HEK293T (cell line): Measurements from ENCODE around the gene PDE8A.

Experiments
- CTCF ChIA-PET: fragments of 350-600 bp; formaldehyde crosslinking; extraction: SDS; loops from one replicate; lab custom pipeline; 2021; ENCODE audit warnings: antibody characterized with exemption, inconsistent platforms; lab: Yijun Ruan, JAX
- POLR2A ChIA-PET: fragments of 350-600 bp; formaldehyde crosslinking; extraction: SDS; loops from one replicate; lab custom pipeline; 2020; ENCODE audit warnings: antibody characterized with exemption, inconsistent platforms; lab: Yijun Ruan, JAX
- DNase-seq: peaks from one replicate; pipeline ENCODE4 v3.0.0; 2012; ENCODE audit warnings: mixed read lengths; ENCODE audit errors: extremely low spot score
- ARNT ChIP-seq: fragments of 450-650 bp; IDR thresholded peaks from 2 replicates; pipeline ENCODE4 v1.6.1; 2017; ENCODE audit warnings: mild to moderate bottlenecking
- BHLHE40 ChIP-seq: fragments of 450-650 bp; IDR thresholded peaks from 2 replicates; pipeline ENCODE4 v1.6.1; 2016; ENCODE audit warnings: mild to moderate bottlenecking, moderate library complexity, borderline replicate concordance
- CTBP1 ChIP-seq: fragments of 450-650 bp; IDR thresholded peaks from 2 replicates; pipeline ENCODE4 v1.6.1; 2016; ENCODE audit warnings: borderline replicate concordance
- ELF4 ChIP-seq: fragments of 450-650 bp; IDR thresholded peaks from 2 replicates; pipeline ENCODE4 v1.6.1; 2017; ENCODE audit warnings: antibody characterized with exemption
- FOXA1 ChIP-seq: fragments of 450-650 bp; IDR thresholded peaks from 2 replicates; pipeline ENCODE4 v1.6.1; 2016; ENCODE audit warnings: mild to moderate bottlenecking
- FOXK2 ChIP-seq: fragments of 450-650 bp; IDR thresholded peaks from 2 replicates; pipeline ENCODE4 v1.6.1; 2016; ENCODE audit warnings: mild to moderate bottlenecking
- FOXM1 ChIP-seq: fragments of 450-650 bp; IDR thresholded peaks from 2 replicates; pipeline ENCODE4 v1.6.1; 2017; ENCODE audit warnings: mild to moderate bottlenecking, borderline replicate concordance
- HDGF ChIP-seq: fragments of 450-650 bp; IDR thresholded peaks from 2 replicates; pipeline ENCODE4 v1.6.1; 2017; ENCODE audit warnings: antibody characterized with exemption, borderline replicate concordance
- L3MBTL2 ChIP-seq: fragments of 450-650 bp; conservative IDR thresholded peaks from 2 replicates; pipeline ENCODE4 v1.6.1; 2016; ENCODE audit warnings: mild to moderate bottlenecking
- LEF1 ChIP-seq: fragments of 450-650 bp; IDR thresholded peaks from 2 replicates; pipeline ENCODE4 v1.6.1; 2017; ENCODE audit warnings: mild to moderate bottlenecking, borderline replicate concordance
- NFRKB ChIP-seq: fragments of 450-650 bp; IDR thresholded peaks from 2 replicates; pipeline ENCODE4 v1.6.1; 2016; ENCODE audit warnings: mild to moderate bottlenecking, moderate library complexity
- SP1 ChIP-seq: fragments of 450-650 bp; IDR thresholded peaks from 2 replicates; pipeline ENCODE4 v1.6.1; 2017
- SUZ12 ChIP-seq: fragments of 450-650 bp; IDR thresholded peaks from 2 replicates; pipeline ENCODE4 v1.6.1; 2016; ENCODE audit warnings: mild to moderate bottlenecking
- TARDBP ChIP-seq: fragments of 450-650 bp; IDR thresholded peaks from 2 replicates; pipeline ENCODE4 v1.6.1; 2016
- ZNF384 ChIP-seq: fragments of 450-650 bp; IDR thresholded peaks from 2 replicates; pipeline ENCODE4 v1.6.1; 2016
- TF ChIP-seq, protein P1 (sequence below): fragments of 450-650 bp; IDR thresholded peaks from 2 replicates; pipeline ENCODE4 v1.6.1; 2016

PDE8A gene

DNA sequence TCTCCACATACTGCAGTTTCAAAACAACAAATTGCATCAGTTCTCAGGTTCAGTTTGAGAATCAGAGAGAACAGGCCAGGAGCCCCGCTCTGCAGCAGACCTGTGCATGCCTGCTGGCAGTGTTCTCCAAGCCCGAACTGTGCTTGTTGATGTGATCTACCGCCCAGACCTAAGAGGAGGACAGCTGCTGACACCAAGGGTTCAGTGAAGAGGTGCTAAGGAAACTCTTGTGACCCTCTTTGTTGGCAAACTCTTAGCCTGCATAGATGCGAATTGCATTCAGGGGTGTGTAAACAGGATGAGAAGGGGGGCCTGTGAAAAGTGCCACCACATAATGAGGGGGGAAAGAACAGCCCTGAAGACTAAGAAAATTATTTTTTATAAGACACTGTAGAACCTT is 89.8 kb downstream of the PDE8A start:
- DNase-seq = no peak
- CTCF ChIA-PET = no interaction called here
- POLR2A ChIA-PET = no interaction called here
- no peak for TF ChIP-seq FOXA1
- TF ChIP-seq, protein P1, sequence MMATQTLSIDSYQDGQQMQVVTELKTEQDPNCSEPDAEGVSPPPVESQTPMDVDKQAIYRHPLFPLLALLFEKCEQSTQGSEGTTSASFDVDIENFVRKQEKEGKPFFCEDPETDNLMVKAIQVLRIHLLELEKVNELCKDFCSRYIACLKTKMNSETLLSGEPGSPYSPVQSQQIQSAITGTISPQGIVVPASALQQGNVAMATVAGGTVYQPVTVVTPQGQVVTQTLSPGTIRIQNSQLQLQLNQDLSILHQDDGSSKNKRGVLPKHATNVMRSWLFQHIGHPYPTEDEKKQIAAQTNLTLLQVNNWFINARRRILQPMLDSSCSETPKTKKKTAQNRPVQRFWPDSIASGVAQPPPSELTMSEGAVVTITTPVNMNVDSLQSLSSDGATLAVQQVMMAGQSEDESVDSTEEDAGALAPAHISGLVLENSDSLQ = no peak
- no peak for TF ChIP-seq L3MBTL2
- no peak for TF ChIP-seq TARDBP
- no peak for TF ChIP-seq BHLHE40
- no peak for TF ChIP-seq NFRKB
- no peak for TF ChIP-seq ZNF384
- TF ChIP-seq HDGF = no peak
- no peak for TF ChIP-seq SUZ12
- TF ChIP-seq ARNT = no peak
- TF ChIP-seq ELF4 = no peak
- no peak for TF ChIP-seq SP1
- TF ChIP-seq FOXM1 = no peak
- TF ChIP-seq FOXK2 = no peak
- TF ChIP-seq LEF1 = no peak
- TF ChIP-seq CTBP1 = no peak

DNA sequence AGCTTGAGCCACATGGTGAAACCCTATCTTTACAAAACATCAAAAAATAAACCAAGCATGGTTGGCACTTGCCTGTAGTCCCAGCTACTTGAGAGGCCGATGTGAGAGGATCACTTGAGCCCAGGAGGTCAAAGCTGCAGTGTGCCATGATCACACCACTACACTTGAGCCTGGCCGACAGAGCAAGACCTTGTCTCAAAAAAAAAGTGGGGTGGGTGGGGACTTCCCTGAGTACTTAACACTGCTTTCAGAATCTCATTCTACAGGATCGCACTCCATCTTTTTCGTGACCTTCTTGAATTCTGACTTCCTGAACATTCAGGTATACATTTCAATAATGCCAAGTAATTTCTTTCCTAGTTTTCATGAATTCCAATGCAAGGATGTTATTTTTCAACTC is 91.3 kb downstream of the PDE8A start:
- ChIA-PET POLR2A (no interaction called here), CTCF (no interaction called here)
- no peak for DNase-seq
- no peak for TF ChIP-seq ARNT
- no peak for TF ChIP-seq LEF1
- TF ChIP-seq L3MBTL2 = no peak

DNA sequence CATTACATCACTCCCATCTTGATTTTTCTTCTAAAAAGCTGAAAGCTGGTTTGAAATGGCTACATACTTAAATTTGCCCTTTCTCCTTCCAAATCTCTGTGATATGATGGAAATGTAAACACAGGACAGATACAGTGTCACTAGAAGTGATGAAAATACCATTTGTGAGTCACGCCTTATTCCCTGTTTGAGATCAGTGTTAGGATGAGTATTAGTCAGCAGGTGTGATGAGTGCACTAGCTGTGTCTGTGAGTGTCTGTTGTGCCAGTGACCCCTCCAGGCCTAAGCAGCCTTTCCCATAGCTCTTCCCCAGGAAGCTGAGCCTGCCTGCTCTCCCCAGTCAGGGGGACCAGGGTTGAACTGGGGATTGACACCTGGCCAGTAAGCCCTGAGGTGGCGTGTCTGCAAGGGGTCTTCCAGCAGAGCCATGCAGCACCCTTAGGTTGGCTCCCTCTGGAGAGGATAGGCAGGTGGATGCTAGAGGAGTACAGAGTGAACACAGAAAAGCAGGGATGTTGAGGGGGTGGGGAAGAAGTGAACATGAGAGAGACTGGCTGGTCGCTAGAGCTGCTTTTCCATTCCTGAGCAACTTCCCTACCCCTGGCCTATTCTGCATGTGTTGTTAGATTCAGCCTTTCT is 92.0 kb downstream of the PDE8A start:
- no peak for DNase-seq
- ChIA-PET CTCF (no interaction called here), POLR2A (no interaction called here)
- TF ChIP-seq, protein P1 = no peak

DNA sequence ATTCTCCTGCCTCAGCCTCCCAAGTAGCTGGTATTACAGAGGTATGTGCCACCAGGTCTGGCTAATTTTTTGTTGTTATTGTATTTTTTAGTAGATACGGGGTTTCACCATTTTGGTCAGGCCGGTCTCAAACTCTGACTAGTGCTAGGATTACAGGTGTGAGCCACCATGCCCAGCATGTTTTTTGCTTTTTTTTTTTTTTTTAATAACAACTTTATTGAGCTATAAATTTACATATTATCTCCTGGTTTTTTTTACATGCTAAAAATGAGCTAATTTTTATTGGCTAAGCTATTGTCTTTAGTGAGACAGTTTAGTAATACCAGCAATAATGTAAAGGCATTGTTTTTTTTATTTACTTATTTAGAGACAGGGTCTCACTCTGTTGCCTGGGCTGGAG is 105.2 kb downstream of the PDE8A start:
- TF ChIP-seq TARDBP = no peak
- no peak for TF ChIP-seq FOXM1
- TF ChIP-seq NFRKB = no peak
- no peak for TF ChIP-seq SUZ12
- TF ChIP-seq ARNT = no peak
- no peak for TF ChIP-seq FOXA1
- TF ChIP-seq ZNF384 = peak; percentile 83
- no peak for TF ChIP-seq HDGF
- POLR2A ChIA-PET = no interaction called here
- no peak for DNase-seq
- CTCF ChIA-PET = interaction anchor here (0.9 kb wide), 1 partner anchor 10 kb away, joined by 3 read pairs; no protein-coding TSS in a partner anchor

DNA sequence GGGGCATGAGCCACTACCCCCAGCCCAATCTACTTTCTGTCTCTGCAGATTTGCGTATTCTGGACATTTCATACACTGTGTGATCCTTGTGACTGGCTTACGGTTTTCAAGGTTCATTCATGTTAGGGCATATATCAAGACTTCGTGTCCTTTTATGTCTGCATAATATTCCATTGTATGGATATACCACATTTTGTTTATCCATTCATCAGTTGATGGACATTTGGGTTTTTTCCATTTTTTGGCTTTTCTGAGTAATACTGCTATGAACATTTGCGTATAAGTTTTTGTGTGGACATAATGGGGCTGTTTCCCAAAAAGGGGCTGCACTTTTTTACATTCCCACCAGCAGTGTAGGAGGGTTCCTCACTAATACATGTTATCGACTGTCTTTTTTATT is 106.6 kb downstream of the PDE8A start:
- ChIA-PET POLR2A (no interaction called here), CTCF (no interaction called here)
- TF ChIP-seq LEF1 = no peak
- DNase-seq = no peak

DNA sequence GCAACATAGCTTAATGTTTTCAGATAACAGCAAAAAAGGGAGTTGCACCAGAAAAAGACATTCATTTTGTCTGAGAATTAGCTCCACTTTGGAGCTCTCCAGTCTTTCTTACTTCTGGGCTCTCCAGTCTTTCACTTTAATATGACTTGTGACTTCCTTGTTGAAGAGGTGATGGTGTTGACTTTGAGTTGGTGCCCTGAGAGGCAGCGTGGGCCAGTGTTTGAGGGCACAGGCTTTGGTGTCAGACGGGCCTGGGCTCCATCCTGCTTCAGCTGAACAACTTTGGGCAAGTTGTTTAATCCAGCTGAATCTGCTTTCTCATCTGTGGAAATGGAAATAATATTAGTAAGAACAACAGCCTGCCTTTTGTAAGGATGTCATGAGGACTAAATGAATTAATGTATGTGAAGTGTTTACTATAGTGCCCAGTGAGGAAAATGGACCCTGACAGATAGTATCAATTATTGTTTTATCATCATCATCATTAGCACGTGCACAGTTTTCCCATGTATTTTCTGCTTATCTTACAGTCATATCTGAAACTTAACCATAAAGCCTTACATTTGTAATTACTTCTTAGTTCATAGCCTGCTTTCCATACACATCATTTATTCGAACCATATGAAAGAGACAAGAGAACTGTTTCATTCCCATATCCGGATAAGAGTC is 108.4 kb downstream of the PDE8A start:
- TF ChIP-seq LEF1 = no peak
- no peak for DNase-seq
- CTCF ChIA-PET = no interaction called here
- POLR2A ChIA-PET = no interaction called here

DNA sequence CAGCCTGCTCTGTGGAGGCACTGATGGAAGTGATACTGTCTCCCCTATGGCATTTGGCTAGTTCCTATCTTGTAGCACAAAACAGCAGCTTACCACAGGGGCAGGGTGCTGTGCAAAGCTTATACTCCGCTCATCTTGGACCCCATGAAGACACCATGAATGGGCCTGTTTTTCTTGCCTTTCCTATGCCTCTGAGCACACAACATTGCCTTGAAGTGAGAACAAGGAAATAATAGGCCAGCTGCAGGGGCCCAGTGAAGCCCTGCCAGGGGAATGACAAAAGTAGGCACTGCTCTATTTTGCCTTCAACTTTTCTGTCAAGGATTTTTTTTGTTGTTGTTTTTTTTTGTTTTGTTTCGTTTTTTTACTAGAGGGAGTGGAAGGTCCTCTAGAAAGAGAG is 110.3 kb downstream of the PDE8A start:
- TF ChIP-seq SP1 (no peak), ZNF384 (no peak), L3MBTL2 (no peak), FOXM1 (no peak), SUZ12 (no peak), TARDBP (no peak), LEF1 (no peak), CTBP1 (no peak), NFRKB (no peak), FOXA1 (no peak), ELF4 (no peak), FOXK2 (no peak)
- TF ChIP-seq, protein P1 = no peak
- no peak for DNase-seq
- ChIA-PET CTCF (no interaction called here), POLR2A (no interaction called here)
